Fibroblast of lung (primary cell): ENCODE data around the gene DLGAP1. TPM values are rescaled to one million over a fixed set of nuclear protein-coding genes. Genes with fewer than 3 reads are reported as not detected.

ENCODE experiments used
- DNase-seq, 2 donors: peaks; one replicate each; pipeline versions ENCODE4 v3.0.0 to v3.0.0-alpha.2; 2010; ENCODE audit warnings: low read depth in 2 of 2
- H2AFZ ChIP-seq: 2 replicates; pipeline ENCODE4 v1.5.1; 2012; ENCODE audit warnings: low read length, control low read depth, inconsistent platforms
- H3K27ac ChIP-seq: 2 replicates; pipeline ENCODE4 v1.5.1; 2011; ENCODE audit warnings: low read length, control low read depth; ENCODE audit not compliant: insufficient read depth
- H3K27me3 ChIP-seq: 2 replicates; pipeline ENCODE4 v1.5.1; 2011; ENCODE audit warnings: mild to moderate bottlenecking, low read length; ENCODE audit not compliant: control insufficient read depth, insufficient read depth
- H3K36me3 ChIP-seq: 2 replicates; pipeline ENCODE4 v1.5.1; 2011; ENCODE audit warnings: low read length; ENCODE audit not compliant: control insufficient read depth, insufficient read depth
- H3K4me1 ChIP-seq: 2 replicates; pipeline ENCODE4 v1.5.1; 2011; ENCODE audit warnings: low read length; ENCODE audit not compliant: control insufficient read depth, insufficient read depth; ENCODE audit errors: extremely low read depth
- H3K4me2 ChIP-seq: 2 replicates; pipeline ENCODE4 v1.5.1; 2011; ENCODE audit warnings: low read length, control low read depth; ENCODE audit not compliant: insufficient read depth; ENCODE audit errors: extremely low read depth
- H3K4me3 ChIP-seq, 4 experiments: fragments of 200-600 bp in 1 of 4; sonication (generic) in 1 of 4; replicated peaks in 1 of 4; 2 replicates each; pipeline ENCODE4 v1.5.1; 2011 to 2016; ENCODE audit warnings: low read length in 4 of 4, low read depth in 3 of 4, mild to moderate bottlenecking in 3 of 4, control low read depth in 2 of 4, inconsistent platforms in 1 of 4, mixed read lengths in 1 of 4; ENCODE audit not compliant: insufficient read depth in 1 of 4; ENCODE audit errors: control extremely low read depth in 1 of 4
- H3K79me2 ChIP-seq: 2 replicates; pipeline ENCODE4 v1.5.1; 2012; ENCODE audit warnings: mild to moderate bottlenecking, low read length, inconsistent platforms; ENCODE audit not compliant: control insufficient read depth, insufficient read depth
- H3K9ac ChIP-seq: 2 replicates; pipeline ENCODE4 v1.5.1; 2011; ENCODE audit warnings: mild to moderate bottlenecking, low read length, control low read depth; ENCODE audit not compliant: insufficient read depth
- H3K9me3 ChIP-seq: 2 replicates; pipeline ENCODE4 v1.5.1; 2012; ENCODE audit warnings: low read depth, low read length; ENCODE audit not compliant: control insufficient read depth, insufficient read depth
- H4K20me1 ChIP-seq: 2 replicates; pipeline ENCODE4 v1.5.1; 2011; ENCODE audit warnings: low read length; ENCODE audit not compliant: control insufficient read depth, insufficient read depth; ENCODE audit errors: extremely low read depth
- CTCF ChIP-seq, 2 donors: IDR thresholded peaks in 1 of 2; conservative IDR thresholded peaks in 1 of 2; 1 replicate in 1 of 2; 2 replicates in 1 of 2; pipeline ENCODE4 v1.5.1; 2011 to 2012; ENCODE audit warnings: low read length in 2 of 2, control low read depth in 1 of 2, inconsistent platforms in 1 of 2, low read depth in 1 of 2, mild to moderate bottlenecking in 1 of 2
- EZH2 ChIP-seq: IDR thresholded peaks from 2 replicates; pipeline ENCODE4 v1.5.1; 2012; ENCODE audit warnings: low read length, control low read depth, mild to moderate bottlenecking; ENCODE audit errors: missing control alignments
- polyA plus RNA-seq, 2 donors: library from polyadenylated mRNA; depleted of rRNA in 1 of 2; stranded (reverse) in 1 of 2; unstranded in 1 of 2; fragments of >200 nt; gene quantifications; 2 replicates each; pipeline ENCODE4 v1.2.1, GENCODE V29; 2011 to 2012; ENCODE audit warnings: missing spikeins in 1 of 2
- total RNA-seq: library from RNA; depleted of rRNA; stranded (reverse); fragments of >200 nt; gene quantifications from 2 replicates; pipeline ENCODE4 v1.2.1, GENCODE V29; 2014

Gene DLGAP1
- total and polyA plus RNA-seq, 2 donors (not counting 1 experiment from before 2014, with no cell fraction given) = 0.16 to 0.17 TPM

DNA sequence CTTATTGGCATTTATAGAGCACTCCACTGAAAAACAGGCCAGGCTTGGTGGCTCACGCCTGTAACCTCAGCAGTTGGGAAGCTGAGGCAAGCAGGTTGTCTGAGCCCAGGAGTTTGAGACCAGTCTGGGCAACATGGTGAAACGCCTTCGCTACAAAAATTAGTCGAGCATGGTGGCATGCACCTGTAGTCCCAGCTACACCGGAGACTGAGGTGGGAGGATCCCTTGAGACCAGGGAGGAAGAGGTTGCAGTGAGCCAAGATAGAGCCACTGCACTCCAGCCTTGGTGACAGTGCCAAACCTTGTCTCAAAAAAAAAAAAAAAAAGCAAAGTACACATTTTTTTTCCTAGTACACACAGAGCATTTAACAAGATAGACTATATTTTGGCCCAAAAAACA is 909.0 kb downstream of the DLGAP1 start:
- Histone ChIP-seq H3K4me1 (no peaks in the 10 kb centered on the region), H3K27me3 (no peaks in the 10 kb centered on the region), H3K36me3 (no peaks in the 10 kb centered on the region), H3K4me2 (no peak overlapping the region), H3K79me2 (no peaks in the 10 kb centered on the region), H2AFZ (no peak overlapping the region), H3K4me3 (no peak overlapping the region), H3K27ac (no peak overlapping the region), H4K20me1 (no peaks in the 10 kb centered on the region), H3K9me3 (no peaks in the 10 kb centered on the region), H3K9ac (no peak overlapping the region)
- TF ChIP-seq CTCF (conservative IDR thresholded peaks at IDR 0.05 in 1 of 2, IDR thresholded peaks at IDR 0.05 in 1 of 2; ENCODE audit: low read depth in 1 of 2, low read length in 2 of 2) = no peak
- TF ChIP-seq EZH2 = no peak
- DNase-seq = no peak

DNA sequence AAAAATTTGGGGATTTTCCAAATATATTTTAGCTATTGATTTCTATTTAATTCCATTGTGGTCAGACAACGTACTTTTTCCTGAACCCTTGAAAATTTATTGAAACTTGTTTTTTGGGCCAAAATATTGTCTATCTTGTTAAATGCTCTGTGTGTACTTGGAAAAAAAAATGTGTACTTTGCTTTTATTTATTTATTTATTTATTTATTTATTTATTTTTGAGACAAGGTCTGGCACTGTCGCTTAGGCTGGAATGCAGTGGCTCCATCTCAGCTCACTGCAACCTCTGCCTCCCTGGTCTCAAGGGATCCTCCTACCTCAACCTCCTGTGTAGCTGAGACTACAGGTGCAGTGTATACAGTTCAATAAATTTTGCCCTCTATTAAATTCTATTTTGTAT is 910.6 kb downstream of the DLGAP1 start:
- Histone ChIP-seq H3K4me3 (no peak overlapping the region), H3K27me3 (peaks cover 4% of the 10 kb centered on the region), H3K9ac (no peak overlapping the region), H3K9me3 (no peaks in the 10 kb centered on the region), H3K4me2 (no peak overlapping the region), H2AFZ (no peak overlapping the region), H3K79me2 (no peaks in the 10 kb centered on the region), H3K36me3 (no peaks in the 10 kb centered on the region), H3K4me1 (no peaks in the 10 kb centered on the region), H3K27ac (no peak overlapping the region), H4K20me1 (no peaks in the 10 kb centered on the region)
- TF ChIP-seq CTCF (conservative IDR thresholded peaks at IDR 0.05 in 1 of 2, IDR thresholded peaks at IDR 0.05 in 1 of 2; ENCODE audit: low read depth in 1 of 2, low read length in 2 of 2) = no peak
- no peak for TF ChIP-seq EZH2
- DNase-seq = no peak

DNA sequence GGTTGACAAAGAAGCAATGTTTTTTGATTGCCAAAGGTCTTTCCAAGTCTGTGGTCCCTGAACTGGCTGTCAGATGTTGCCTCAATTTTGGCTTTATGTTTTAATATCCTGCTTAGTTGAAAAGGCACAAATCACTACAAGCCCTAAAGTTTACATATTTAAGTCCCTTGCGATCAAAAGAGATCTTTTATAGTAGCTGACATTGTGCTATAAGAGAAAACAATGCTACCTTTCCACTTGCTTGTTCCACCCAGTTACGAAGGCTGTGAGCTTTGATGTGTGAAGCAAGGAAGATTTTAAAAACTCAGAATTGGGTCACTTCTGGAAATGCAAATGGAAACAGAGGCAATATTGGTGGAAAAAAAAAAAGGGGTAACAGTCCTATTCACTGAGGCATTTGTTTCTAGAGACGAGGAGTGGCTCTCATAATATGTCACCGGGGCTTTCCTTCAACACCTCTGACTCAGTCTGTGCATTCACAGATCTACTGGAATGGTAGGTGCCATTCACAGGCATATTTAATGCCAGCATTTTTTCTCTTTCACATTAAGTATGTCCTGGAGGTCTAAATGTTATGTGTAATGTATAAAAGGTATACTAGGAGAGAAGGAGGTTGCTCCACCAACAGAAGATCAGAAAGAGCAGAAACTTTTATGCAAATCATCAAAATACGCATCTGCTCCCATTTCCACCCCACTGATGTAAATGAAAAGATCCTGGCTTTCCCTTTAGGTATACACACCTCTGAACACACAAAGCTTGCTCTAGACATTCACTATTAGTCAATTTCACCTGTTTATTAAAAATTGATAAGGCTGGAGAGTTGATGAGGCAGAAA is 913.3 kb downstream of the DLGAP1 start:
- no peak for TF ChIP-seq CTCF (conservative IDR thresholded peaks at IDR 0.05 in 1 of 2, IDR thresholded peaks at IDR 0.05 in 1 of 2; ENCODE audit: low read depth in 1 of 2, low read length in 2 of 2)
- no peak for TF ChIP-seq EZH2
- no peaks in the 10 kb centered on the region for H3K36me3 ChIP-seq
- no peak overlapping the region for H3K27ac ChIP-seq
- H3K4me3 ChIP-seq = no peak overlapping the region
- no peaks in the 10 kb centered on the region for H4K20me1 ChIP-seq
- H3K4me1 ChIP-seq = no peaks in the 10 kb centered on the region
- H3K9me3 ChIP-seq = no peaks in the 10 kb centered on the region
- no peak overlapping the region for H3K4me2 ChIP-seq
- no peak overlapping the region for H3K9ac ChIP-seq
- peaks cover 4% of the 10 kb centered on the region for H3K27me3 ChIP-seq
- H3K79me2 ChIP-seq = no peaks in the 10 kb centered on the region
- DNase-seq = no peak
- no peak overlapping the region for H2AFZ ChIP-seq
